H1 (cell line): ENCODE measurements around the gene STIM2. TPM values are rescaled to one million over a fixed set of nuclear protein-coding genes. Genes with fewer than 3 reads are reported as not detected.

Experiments
- CBX8 ChIP-seq: fragments of 300-800, 300-1000 bp; sonication (generic); IDR thresholded peaks from 2 replicates; pipeline ENCODE4 v1.7.1; 2016; ENCODE audit warnings: low read depth, low read length, borderline replicate concordance
- SRF ChIP-seq: IDR thresholded peaks from 2 replicates; pipeline ENCODE4 v1.6.1; 2011; ENCODE audit warnings: mild to moderate bottlenecking, low read depth, low read length, moderate library complexity
- polyA plus RNA-seq, 7 experiments: library from polyadenylated mRNA; depleted of rRNA in 3 of 7; stranded (reverse) in 5 of 7; unstranded in 2 of 7; fragments of >200 nt in 5 of 7; fragments of 200-250 nt in 2 of 7; gene quantifications; 1 replicate in 5 of 7; 2 replicates in 1 of 7; 4 replicates in 1 of 7; pipeline versions ENCODE4 v1.2.1 to v1.2.3, GENCODE V29; 2011 to 2013; ENCODE audit warnings: missing spikeins in 2 of 7, mixed read lengths in 2 of 7
- total RNA-seq: library from RNA; stranded (reverse); fragmentation: NEBNext Ultra II Directional; extraction: Animal tissue kit (Norgen Biotek cat#: 25700); gene quantifications from 2 replicates; pipeline ENCODE4 v1.2.1, GENCODE V29; 2021
- TF ChIP-seq, protein P1 (sequence below): fragments of 300-600 bp; sonication (generic); IDR thresholded peaks from 2 replicates; pipeline ENCODE4 v1.7.1; 2012; ENCODE audit warnings: low read length, moderate library complexity, mild to moderate bottlenecking, inconsistent platforms; ENCODE audit not compliant: insufficient replicate concordance

STIM2 gene
- total and polyA plus RNA-seq, 2 of the 8 experiments (the other 6 are each of a cell fraction or from before 2014, with no cell fraction given), result 22.9 to 23.0 TPM

DNA sequence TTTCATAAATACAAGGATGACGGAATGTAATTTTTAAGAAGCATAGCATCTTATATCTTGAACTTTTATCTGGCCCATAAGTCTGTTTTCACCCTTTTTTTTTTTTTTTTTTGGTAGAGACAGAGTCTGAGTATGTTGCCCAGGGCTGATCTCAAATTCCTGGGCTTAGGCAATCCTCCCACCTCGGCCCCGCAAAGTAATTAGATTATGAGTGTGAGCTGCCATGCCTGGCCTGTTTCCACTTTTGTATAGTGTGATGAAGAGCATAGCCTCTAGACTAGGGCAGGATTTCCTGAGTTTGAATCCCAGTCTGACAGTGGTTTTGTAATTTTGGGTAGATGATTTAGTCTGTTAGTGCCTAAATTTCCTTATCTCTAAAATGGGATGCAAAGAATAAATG, 11.0 kb downstream of the STIM2 start (continued):
- TF ChIP-seq, protein P1, sequence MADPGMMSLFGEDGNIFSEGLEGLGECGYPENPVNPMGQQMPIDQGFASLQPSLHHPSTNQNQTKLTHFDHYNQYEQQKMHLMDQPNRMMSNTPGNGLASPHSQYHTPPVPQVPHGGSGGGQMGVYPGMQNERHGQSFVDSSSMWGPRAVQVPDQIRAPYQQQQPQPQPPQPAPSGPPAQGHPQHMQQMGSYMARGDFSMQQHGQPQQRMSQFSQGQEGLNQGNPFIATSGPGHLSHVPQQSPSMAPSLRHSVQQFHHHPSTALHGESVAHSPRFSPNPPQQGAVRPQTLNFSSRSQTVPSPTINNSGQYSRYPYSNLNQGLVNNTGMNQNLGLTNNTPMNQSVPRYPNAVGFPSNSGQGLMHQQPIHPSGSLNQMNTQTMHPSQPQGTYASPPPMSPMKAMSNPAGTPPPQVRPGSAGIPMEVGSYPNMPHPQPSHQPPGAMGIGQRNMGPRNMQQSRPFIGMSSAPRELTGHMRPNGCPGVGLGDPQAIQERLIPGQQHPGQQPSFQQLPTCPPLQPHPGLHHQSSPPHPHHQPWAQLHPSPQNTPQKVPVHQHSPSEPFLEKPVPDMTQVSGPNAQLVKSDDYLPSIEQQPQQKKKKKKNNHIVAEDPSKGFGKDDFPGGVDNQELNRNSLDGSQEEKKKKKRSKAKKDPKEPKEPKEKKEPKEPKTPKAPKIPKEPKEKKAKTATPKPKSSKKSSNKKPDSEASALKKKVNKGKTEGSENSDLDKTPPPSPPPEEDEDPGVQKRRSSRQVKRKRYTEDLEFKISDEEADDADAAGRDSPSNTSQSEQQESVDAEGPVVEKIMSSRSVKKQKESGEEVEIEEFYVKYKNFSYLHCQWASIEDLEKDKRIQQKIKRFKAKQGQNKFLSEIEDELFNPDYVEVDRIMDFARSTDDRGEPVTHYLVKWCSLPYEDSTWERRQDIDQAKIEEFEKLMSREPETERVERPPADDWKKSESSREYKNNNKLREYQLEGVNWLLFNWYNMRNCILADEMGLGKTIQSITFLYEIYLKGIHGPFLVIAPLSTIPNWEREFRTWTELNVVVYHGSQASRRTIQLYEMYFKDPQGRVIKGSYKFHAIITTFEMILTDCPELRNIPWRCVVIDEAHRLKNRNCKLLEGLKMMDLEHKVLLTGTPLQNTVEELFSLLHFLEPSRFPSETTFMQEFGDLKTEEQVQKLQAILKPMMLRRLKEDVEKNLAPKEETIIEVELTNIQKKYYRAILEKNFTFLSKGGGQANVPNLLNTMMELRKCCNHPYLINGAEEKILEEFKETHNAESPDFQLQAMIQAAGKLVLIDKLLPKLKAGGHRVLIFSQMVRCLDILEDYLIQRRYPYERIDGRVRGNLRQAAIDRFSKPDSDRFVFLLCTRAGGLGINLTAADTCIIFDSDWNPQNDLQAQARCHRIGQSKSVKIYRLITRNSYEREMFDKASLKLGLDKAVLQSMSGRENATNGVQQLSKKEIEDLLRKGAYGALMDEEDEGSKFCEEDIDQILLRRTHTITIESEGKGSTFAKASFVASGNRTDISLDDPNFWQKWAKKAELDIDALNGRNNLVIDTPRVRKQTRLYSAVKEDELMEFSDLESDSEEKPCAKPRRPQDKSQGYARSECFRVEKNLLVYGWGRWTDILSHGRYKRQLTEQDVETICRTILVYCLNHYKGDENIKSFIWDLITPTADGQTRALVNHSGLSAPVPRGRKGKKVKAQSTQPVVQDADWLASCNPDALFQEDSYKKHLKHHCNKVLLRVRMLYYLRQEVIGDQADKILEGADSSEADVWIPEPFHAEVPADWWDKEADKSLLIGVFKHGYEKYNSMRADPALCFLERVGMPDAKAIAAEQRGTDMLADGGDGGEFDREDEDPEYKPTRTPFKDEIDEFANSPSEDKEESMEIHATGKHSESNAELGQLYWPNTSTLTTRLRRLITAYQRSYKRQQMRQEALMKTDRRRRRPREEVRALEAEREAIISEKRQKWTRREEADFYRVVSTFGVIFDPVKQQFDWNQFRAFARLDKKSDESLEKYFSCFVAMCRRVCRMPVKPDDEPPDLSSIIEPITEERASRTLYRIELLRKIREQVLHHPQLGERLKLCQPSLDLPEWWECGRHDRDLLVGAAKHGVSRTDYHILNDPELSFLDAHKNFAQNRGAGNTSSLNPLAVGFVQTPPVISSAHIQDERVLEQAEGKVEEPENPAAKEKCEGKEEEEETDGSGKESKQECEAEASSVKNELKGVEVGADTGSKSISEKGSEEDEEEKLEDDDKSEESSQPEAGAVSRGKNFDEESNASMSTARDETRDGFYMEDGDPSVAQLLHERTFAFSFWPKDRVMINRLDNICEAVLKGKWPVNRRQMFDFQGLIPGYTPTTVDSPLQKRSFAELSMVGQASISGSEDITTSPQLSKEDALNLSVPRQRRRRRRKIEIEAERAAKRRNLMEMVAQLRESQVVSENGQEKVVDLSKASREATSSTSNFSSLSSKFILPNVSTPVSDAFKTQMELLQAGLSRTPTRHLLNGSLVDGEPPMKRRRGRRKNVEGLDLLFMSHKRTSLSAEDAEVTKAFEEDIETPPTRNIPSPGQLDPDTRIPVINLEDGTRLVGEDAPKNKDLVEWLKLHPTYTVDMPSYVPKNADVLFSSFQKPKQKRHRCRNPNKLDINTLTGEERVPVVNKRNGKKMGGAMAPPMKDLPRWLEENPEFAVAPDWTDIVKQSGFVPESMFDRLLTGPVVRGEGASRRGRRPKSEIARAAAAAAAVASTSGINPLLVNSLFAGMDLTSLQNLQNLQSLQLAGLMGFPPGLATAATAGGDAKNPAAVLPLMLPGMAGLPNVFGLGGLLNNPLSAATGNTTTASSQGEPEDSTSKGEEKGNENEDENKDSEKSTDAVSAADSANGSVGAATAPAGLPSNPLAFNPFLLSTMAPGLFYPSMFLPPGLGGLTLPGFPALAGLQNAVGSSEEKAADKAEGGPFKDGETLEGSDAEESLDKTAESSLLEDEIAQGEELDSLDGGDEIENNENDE, result no peak
- TF ChIP-seq CBX8 (no peak), SRF (no peak)
